Right lobe of liver (tissue), 4 donors: ENCODE results near the gene CDK5.
A peak's percentile ranks its signal among the peaks of the same experiment; 100 is the strongest.

Source experiments
- CTCF ChIP-seq, 4 donors: fragments of 200-600 bp in 3 of 4; fragments of 450-650 bp in 1 of 4; IDR thresholded peaks; one replicate each; pipeline versions ENCODE4 v1.5.1 to v1.8.0; 2016 to 2022; ENCODE audit warnings: antibody characterized with exemption in 4 of 4, mild to moderate bottlenecking in 2 of 4
- POLR2A ChIP-seq: fragments of 450-650 bp; IDR thresholded peaks from one replicate; pipeline ENCODE4 v1.6.1; 2017; ENCODE audit warnings: antibody characterized with exemption, mild to moderate bottlenecking
- donor health status: DM: no; HTN: no; CAD: no.
- donor health status: DM: no; HTN: no; CAD: no.
- donor health status: DM: no; HTN: yes; CAD: no.

DNA sequence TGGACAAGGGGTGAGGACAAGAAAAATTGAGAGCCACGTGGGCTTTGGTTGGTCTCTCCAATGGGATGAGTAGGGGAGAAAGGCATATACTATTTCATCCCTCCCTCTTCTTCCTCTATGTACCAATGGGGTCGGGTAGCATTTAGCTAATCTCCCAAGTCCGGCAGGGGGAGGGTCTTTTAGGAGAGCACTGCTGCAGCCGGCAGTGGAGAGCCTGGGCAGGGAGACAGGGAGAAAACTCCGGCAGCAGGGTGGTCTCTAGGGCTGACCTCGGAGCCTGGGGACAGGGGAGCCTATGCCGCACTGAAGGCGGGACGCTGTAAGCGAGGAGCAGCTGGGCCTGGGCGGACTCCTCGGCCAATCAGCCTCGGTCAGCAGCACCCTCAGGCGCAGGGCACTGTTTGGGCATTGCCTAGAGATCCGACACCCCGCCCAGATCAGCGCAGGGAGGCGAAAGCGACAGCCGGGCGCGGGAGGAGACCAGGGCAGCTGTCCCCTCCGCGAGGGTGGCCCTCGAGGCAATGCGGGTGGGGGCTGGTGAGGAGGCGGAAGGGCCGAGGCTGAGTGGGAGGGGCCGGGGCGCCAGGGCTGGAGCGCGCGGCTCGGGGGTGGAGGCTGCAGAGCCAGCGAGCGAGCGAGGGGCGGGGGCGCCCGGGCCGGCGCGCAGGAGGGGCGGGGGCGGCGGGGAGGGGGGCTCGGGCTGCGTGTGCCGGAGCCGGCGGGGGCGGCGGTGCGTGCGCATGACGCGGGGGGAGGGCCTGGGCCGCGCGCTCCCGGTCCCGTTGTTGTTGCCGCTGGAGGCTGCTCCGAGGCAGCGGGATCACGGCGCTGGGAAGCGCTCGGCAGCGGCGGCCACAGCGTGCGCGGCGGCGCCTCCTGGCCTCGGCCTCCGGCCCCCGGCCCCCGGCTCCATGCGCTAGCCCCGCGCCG lies 28.3 kb upstream of the CDK5 start, which contains the start of gene AGAP3:
- TF ChIP-seq CTCF (IDR thresholded peaks at IDR 0.05) (no peak), POLR2A (peak; percentile 73)
